HG02678 (cell line): ENCODE results near the gene JMJD4.
"Not testable (repeated sequence)": the region's sequence is repeated elsewhere in the genome, so short reads cannot be mapped to it uniquely, and the experiment has no call there.

ENCODE experiments used
- ATAC-seq: cut with Tn5 transposase; IDR thresholded peaks from one replicate; pipeline ENCODE4 v1.9.1; 2021; ENCODE audit warnings: mild to moderate bottlenecking, moderate library complexity; ENCODE audit not compliant: unreplicated experiment

Gene JMJD4

GRCh38 chr1:227707846-227708245, 27.3 kb downstream of the JMJD4 start:
- ATAC-seq = no peak

GRCh38 chr1:227701631-227702030, 33.5 kb downstream of the JMJD4 start:
- not testable (repeated sequence) for ATAC-seq

GRCh38 chr1:227697321-227697864, 37.7 kb downstream of the JMJD4 start:
- no peak for ATAC-seq

GRCh38 chr1:227685807-227686206, 49.3 kb downstream of the JMJD4 start:
- no peak for ATAC-seq
